Measurements from ENCODE around the gene FOXG1. TPM values are rescaled to one million over a fixed set of nuclear protein-coding genes. Genes with fewer than 3 reads are reported as not detected.

FOXG1 gene
- polyA plus RNA-seq, 1 donor (not counting 4 experiments of a cell fraction or from before 2014, with no cell fraction given): not detected

- H3K27ac ChIP-seq (ENCODE audit: control insufficient read depth, insufficient read depth, low read length): no peak overlapping the region
- H2AFZ ChIP-seq (ENCODE audit: control insufficient read depth, low read length): no peak overlapping the region
- H3K4me2 ChIP-seq (ENCODE audit: control insufficient read depth, extremely low read depth, insufficient read depth, low read depth, low read length): no peak overlapping the region
- H3K36me3 ChIP-seq (ENCODE audit: control insufficient read depth in 2 of 2, extremely low read depth in 1 of 2, insufficient read depth in 2 of 2, low read length in 2 of 2): no peaks in the 10 kb centered on the region
- H3K9me1 ChIP-seq (ENCODE audit: control insufficient read depth, extremely low read depth, insufficient read depth, low read length): no peaks in the 10 kb centered on the region
- H3K27me3 ChIP-seq (ENCODE audit: control insufficient read depth, extremely low read depth, insufficient read depth, low read length): peaks cover 82% of the 10 kb centered on the region
- FAIRE-seq (no peak), DNase-seq (ENCODE audit: low read depth, low spot score) (no peak)
- TF ChIP-seq, protein P1, sequence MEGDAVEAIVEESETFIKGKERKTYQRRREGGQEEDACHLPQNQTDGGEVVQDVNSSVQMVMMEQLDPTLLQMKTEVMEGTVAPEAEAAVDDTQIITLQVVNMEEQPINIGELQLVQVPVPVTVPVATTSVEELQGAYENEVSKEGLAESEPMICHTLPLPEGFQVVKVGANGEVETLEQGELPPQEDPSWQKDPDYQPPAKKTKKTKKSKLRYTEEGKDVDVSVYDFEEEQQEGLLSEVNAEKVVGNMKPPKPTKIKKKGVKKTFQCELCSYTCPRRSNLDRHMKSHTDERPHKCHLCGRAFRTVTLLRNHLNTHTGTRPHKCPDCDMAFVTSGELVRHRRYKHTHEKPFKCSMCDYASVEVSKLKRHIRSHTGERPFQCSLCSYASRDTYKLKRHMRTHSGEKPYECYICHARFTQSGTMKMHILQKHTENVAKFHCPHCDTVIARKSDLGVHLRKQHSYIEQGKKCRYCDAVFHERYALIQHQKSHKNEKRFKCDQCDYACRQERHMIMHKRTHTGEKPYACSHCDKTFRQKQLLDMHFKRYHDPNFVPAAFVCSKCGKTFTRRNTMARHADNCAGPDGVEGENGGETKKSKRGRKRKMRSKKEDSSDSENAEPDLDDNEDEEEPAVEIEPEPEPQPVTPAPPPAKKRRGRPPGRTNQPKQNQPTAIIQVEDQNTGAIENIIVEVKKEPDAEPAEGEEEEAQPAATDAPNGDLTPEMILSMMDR (optimal IDR thresholded peaks at IDR 0.05 in 1 of 3, IDR thresholded peaks at IDR 0.05 in 1 of 3, conservative IDR thresholded peaks at IDR 0.05 in 1 of 3; ENCODE audit: extremely low read depth in 1 of 3, insufficient read depth in 2 of 3, low read length in 3 of 3): no peak
- no peak for TF ChIP-seq EZH2 (IDR thresholded peaks at IDR 0.05; ENCODE audit: low read length)
- H4K20me1 ChIP-seq (ENCODE audit: control insufficient read depth, extremely low read depth, insufficient read depth, low read length): peaks cover 5% of the 10 kb centered on the region
- no peaks in the 10 kb centered on the region for H3K79me2 ChIP-seq (ENCODE audit: control insufficient read depth, insufficient read depth, low read length)
- peaks cover 4% of the 10 kb centered on the region for H3K4me1 ChIP-seq (ENCODE audit: control insufficient read depth, extremely low read depth, insufficient read depth, low read length)
- H3K4me3 ChIP-seq (ENCODE audit: control insufficient read depth in 2 of 3, extremely low read depth in 1 of 3, insufficient read depth in 2 of 3, low read depth in 1 of 3, low read length in 3 of 3): no peak overlapping the region
- dilution Hi-C loops (cut with MboI; ENCODE audit: extremely low pct_ligation_motif_present, low sequenced_read_pairs): loop anchor here (25.0 kb wide), 1 partner anchor 773 kb away; no protein-coding TSS in a partner anchor
- no peak overlapping the region for H3K9ac ChIP-seq (ENCODE audit: control insufficient read depth, extremely low read depth, insufficient read depth, low read length)
- H3K9me3 ChIP-seq (ENCODE audit: control insufficient read depth, low read depth, low read length): peaks cover 7% of the 10 kb centered on the region
Observed at GRCh38 chr14:28764257-28765160, 2.1 kb upstream of the FOXG1 start.

DNA sequence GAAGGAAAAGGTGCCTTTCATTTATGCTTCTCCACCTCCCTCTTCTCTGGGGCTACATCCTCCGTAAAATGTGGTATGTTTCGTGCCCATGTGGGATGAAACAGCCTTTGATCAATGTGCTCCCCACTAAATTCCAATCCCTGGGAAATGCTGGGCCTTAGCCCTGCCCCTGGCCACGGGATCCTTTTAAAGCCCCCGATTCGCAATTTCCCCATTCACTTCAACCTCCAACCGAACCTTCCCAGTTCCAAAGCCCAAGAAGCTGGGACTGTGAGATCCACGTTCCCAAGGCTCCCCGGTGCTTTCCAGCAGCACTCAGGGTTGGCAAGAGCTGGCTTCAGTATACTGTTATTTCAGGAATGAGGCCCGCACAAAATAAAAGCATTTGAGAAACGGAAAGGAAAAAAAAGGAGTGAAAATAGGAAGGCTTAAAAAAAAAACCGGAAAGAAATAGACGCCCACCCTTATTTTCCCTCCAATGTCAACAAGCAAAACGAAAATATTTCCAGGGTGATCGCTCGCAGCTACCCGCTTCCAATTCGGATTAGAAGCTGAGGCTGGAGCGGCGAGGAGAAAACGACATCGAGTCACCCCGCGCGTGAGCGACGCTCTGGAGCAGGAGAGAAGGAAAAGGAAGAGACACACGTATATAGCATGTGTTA lies 1.3 kb upstream of the FOXG1 start:
- Histone ChIP-seq H3K27me3 (ENCODE audit: control insufficient read depth, extremely low read depth, insufficient read depth, low read length) (peaks cover 77% of the 10 kb centered on the region), H2AFZ (ENCODE audit: control insufficient read depth, low read length) (no peak overlapping the region)
- TF ChIP-seq, protein P1 (optimal IDR thresholded peaks at IDR 0.05 in 1 of 3, IDR thresholded peaks at IDR 0.05 in 1 of 3, conservative IDR thresholded peaks at IDR 0.05 in 1 of 3; ENCODE audit: extremely low read depth in 1 of 3, insufficient read depth in 2 of 3, low read length in 3 of 3): no peak
- peak; percentile 65 for TF ChIP-seq EZH2 (IDR thresholded peaks at IDR 0.05; ENCODE audit: low read length)

More for the DNA sequence above, 1.3 kb upstream of the FOXG1 start:
- Histone ChIP-seq H4K20me1 (ENCODE audit: control insufficient read depth, extremely low read depth, insufficient read depth, low read length) (peaks cover 5% of the 10 kb centered on the region), H3K4me1 (ENCODE audit: control insufficient read depth, extremely low read depth, insufficient read depth, low read length) (no peaks in the 10 kb centered on the region), H3K4me3 (ENCODE audit: control insufficient read depth in 2 of 3, extremely low read depth in 1 of 3, insufficient read depth in 2 of 3, low read depth in 1 of 3, low read length in 3 of 3) (no peak overlapping the region), H3K9me3 (ENCODE audit: control insufficient read depth, low read depth, low read length) (peaks cover 7% of the 10 kb centered on the region), H3K9me1 (ENCODE audit: control insufficient read depth, extremely low read depth, insufficient read depth, low read length) (no peaks in the 10 kb centered on the region), H3K4me2 (ENCODE audit: control insufficient read depth, extremely low read depth, insufficient read depth, low read depth, low read length) (no peak overlapping the region), H3K36me3 (ENCODE audit: control insufficient read depth in 2 of 2, extremely low read depth in 1 of 2, insufficient read depth in 2 of 2, low read length in 2 of 2) (no peaks in the 10 kb centered on the region), H3K9ac (ENCODE audit: control insufficient read depth, extremely low read depth, insufficient read depth, low read length) (no peak overlapping the region), H3K79me2 (ENCODE audit: control insufficient read depth, insufficient read depth, low read length) (no peaks in the 10 kb centered on the region), H3K27ac (ENCODE audit: control insufficient read depth, insufficient read depth, low read length) (no peak overlapping the region)
- FAIRE-seq (no peak), DNase-seq (ENCODE audit: low read depth, low spot score) (no peak)
- dilution Hi-C loops (cut with MboI; ENCODE audit: extremely low pct_ligation_motif_present, low sequenced_read_pairs): loop anchor here (25.0 kb wide), 1 partner anchor 772 kb away; no protein-coding TSS in a partner anchor
